HCT116 (cell line): ENCODE measurements around the gene GUCY2C.

Experiments
- CTCF ChIP-seq, 3 experiments: fragments of 200-600 bp in 1 of 3; sonication (generic) in 1 of 3; IDR thresholded peaks in 2 of 3; conservative IDR thresholded peaks in 1 of 3; 2 replicates each; pipeline ENCODE4 v1.5.1; 2012 to 2017; ENCODE audit warnings: low read depth in 2 of 3, low read length in 2 of 3, antibody characterized with exemption in 1 of 3, borderline replicate concordance in 1 of 3, control low read depth in 1 of 3, mild to moderate bottlenecking in 1 of 3, mixed read lengths in 1 of 3, mixed run types in 1 of 3, moderate library complexity in 1 of 3; ENCODE audit not compliant: insufficient read depth in 1 of 3
- EGR1 ChIP-seq: IDR thresholded peaks from 2 replicates; pipeline ENCODE4 v1.6.1; 2012; ENCODE audit warnings: low read depth
- MAX ChIP-seq: IDR thresholded peaks from 2 replicates; pipeline ENCODE4 v1.6.1; 2012
- REST ChIP-seq: IDR thresholded peaks from 2 replicates; pipeline ENCODE4 v1.6.1; 2012; ENCODE audit warnings: low read depth
- SP1 ChIP-seq: IDR thresholded peaks from 2 replicates; pipeline ENCODE4 v1.6.1; 2012; ENCODE audit warnings: low read depth

GRCh38 chr12:14591719-14592118 is 104.7 kb downstream of the GUCY2C start:
- TF ChIP-seq MAX: no peak
- no peak for TF ChIP-seq CTCF (IDR thresholded peaks at IDR 0.05 in 2 of 3, conservative IDR thresholded peaks at IDR 0.05 in 1 of 3; ENCODE audit: borderline replicate concordance in 1 of 3, insufficient read depth in 1 of 3, low read depth in 2 of 3, low read length in 2 of 3)
- TF ChIP-seq EGR1: no peak
- no peak for TF ChIP-seq REST
- no peak for TF ChIP-seq SP1
